Measurements from ENCODE around the gene ZNF280C. TPM values are rescaled to one million over a fixed set of nuclear protein-coding genes. Genes with fewer than 3 reads are reported as not detected.
A peak's percentile ranks its signal among the peaks of the same experiment; 100 is the strongest.

Gene ZNF280C
- total and polyA plus RNA-seq, 2 of the 13 experiments (the other 11 are each of a cell fraction or from before 2014, with no cell fraction given) = 3.0 to 3.3 TPM

DNA sequence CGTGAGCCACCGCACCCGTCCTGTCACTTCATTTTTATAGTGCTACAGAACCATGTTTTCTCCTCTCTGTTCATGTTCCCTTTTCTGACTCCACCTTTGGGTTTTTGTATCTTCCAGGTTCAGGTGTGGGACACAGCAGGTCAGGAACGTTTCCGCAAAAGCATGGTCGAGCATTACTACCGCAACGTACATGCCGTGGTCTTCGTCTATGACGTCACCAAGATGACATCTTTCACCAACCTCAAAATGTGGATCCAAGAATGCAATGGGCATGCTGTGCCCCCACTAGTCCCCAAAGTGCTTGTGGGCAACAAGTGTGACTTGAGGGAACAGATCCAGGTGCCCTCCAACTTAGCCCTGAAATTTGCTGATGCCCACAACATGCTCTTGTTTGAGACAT, 84.5 kb downstream of the ZNF280C start:
- CTCF ChIA-PET (ENCODE audit: low intra/inter-chr PET ratio, low total read pairs) = no interaction called here
- 78% methylated on average over 6 of the region's 11 CpGs for WGBS (ENCODE audit: low lambda C conversion rate)
- in situ Hi-C loops (cut with HindIII; ENCODE audit: extremely low pct_ligation_motif_present, low pct_unique_long_range_greater_than_20kb) = no loop called here

DNA sequence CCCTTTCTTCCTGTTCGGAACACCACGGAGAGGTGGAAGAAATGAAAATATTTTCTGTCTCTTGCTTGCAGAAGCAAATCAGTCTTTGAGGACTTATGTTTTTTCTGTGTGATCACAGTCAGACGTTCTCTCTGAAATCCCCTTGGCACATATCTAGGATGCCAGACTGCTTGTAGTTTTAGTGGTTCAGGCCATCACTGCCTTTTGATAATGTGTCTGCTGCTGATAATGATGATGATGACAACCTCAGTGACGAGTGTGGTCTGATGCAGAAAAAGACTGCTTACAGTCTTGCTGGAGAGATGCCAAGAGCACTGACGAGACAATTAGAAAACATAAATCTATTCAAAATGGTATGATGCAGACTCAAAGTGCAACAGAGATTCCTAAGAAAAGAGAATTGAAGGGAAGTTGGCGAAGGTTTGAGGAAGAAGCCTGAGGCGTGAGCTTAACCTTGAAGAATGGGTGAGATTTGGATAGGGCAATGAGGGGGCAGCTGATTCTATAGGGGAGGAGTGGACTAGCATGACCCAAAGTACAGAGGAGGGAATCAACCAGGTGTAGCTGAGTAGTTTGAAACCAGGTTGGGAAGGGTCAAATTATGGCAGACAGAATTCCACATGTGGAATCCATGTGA, 89.0 kb downstream of the ZNF280C start:
- no peak overlapping the region for H3K4me3 ChIP-seq (replicated peaks in 1 of 3; ENCODE audit: insufficient read depth in 1 of 3, low read depth in 2 of 3, low read length in 3 of 3)
- ATAC-seq (no peak), DNase-seq (ENCODE audit: low spot score) (no peak), FAIRE-seq (no peak)
- no peak overlapping the region for H3K9ac ChIP-seq (ENCODE audit: insufficient read depth, low read depth, low read length)
- no peaks in the 10 kb centered on the region for H3K36me3 ChIP-seq (replicated peaks in 1 of 2; ENCODE audit: control insufficient read depth in 1 of 2, insufficient read depth in 2 of 2, low read length in 2 of 2)
- CTCF ChIA-PET (ENCODE audit: low intra/inter-chr PET ratio, low total read pairs) = no interaction called here
- no peaks in the 10 kb centered on the region for H3K9me3 ChIP-seq (ENCODE audit: low read length)
- no peak overlapping the region for H3K27ac ChIP-seq (ENCODE audit: extremely low read length, insufficient read depth, low read length)
- no peaks in the 10 kb centered on the region for H3K79me2 ChIP-seq (ENCODE audit: insufficient read depth, low read length)
- no TSS peak for BruUV-seq (replicated peaks)
- H2AFZ ChIP-seq (ENCODE audit: low read length) = no peak overlapping the region
- no peak overlapping the region for H3K4me2 ChIP-seq (ENCODE audit: low read depth, low read length)
- H4K20me1 ChIP-seq (ENCODE audit: insufficient read depth, low read length) = no peaks in the 10 kb centered on the region
- intact Hi-C loops (cut with micrococcal nuclease; ENCODE audit: unreplicated experiment) = no loop called here
- 37% methylated on average over 6 of the region's 7 CpGs for WGBS (ENCODE audit: low lambda C conversion rate)
- in situ Hi-C loops (cut with HindIII; ENCODE audit: extremely low pct_ligation_motif_present, low pct_unique_long_range_greater_than_20kb) = no loop called here
- TF ChIP-seq ZNF18 (CRISPR knock-in tag; IDR thresholded peaks at IDR 0.05; ENCODE audit: insufficient replicate concordance) (no peak), CREB1 (IDR thresholded peaks at IDR 0.05) (peak; percentile 37; the same call in 1 of the 2 replicates), CREB1 (CRISPR knock-in tag; IDR thresholded peaks at IDR 0.05) (no peak)
- H3K27me3 ChIP-seq (ENCODE audit: control insufficient read depth in 1 of 2, insufficient read depth in 2 of 2, low read length in 2 of 2) = no peaks in the 10 kb centered on the region
- POLR2A ChIA-PET = no interaction called here
- H3K4me1 ChIP-seq (ENCODE audit: insufficient read depth, low read length) = no peaks in the 10 kb centered on the region; the same call in 1 of the 2 replicates

More for the DNA sequence above, 84.5 kb downstream of the ZNF280C start:
- no TSS peak for BruUV-seq (replicated peaks)
- POLR2A ChIA-PET = no interaction called here
- Histone ChIP-seq H3K79me2 (ENCODE audit: insufficient read depth, low read length) (no peaks in the 10 kb centered on the region), H3K4me2 (ENCODE audit: low read depth, low read length) (no peak overlapping the region), H3K9me3 (ENCODE audit: low read length) (no peaks in the 10 kb centered on the region), H3K36me3 (replicated peaks in 1 of 2; ENCODE audit: control insufficient read depth in 1 of 2, insufficient read depth in 2 of 2, low read length in 2 of 2) (no peaks in the 10 kb centered on the region), H3K27me3 (ENCODE audit: control insufficient read depth in 1 of 2, insufficient read depth in 2 of 2, low read length in 2 of 2) (no peaks in the 10 kb centered on the region), H3K4me1 (ENCODE audit: insufficient read depth, low read length) (no peaks in the 10 kb centered on the region), H4K20me1 (ENCODE audit: insufficient read depth, low read length) (no peaks in the 10 kb centered on the region), H3K9ac (ENCODE audit: insufficient read depth, low read depth, low read length) (no peak overlapping the region), H3K27ac (ENCODE audit: extremely low read length, insufficient read depth, low read length) (no peak overlapping the region), H2AFZ (ENCODE audit: low read length) (no peak overlapping the region), H3K4me3 (replicated peaks in 1 of 3; ENCODE audit: insufficient read depth in 1 of 3, low read depth in 2 of 3, low read length in 3 of 3) (no peak overlapping the region)
- ATAC-seq = no peak
- DNase-seq (ENCODE audit: low spot score) = no peak
- intact Hi-C loops (cut with micrococcal nuclease; ENCODE audit: unreplicated experiment) = no loop called here
- no peak for FAIRE-seq
- no peak for TF ChIP-seq SETDB1 (CRISPR knock-in tag; IDR thresholded peaks at IDR 0.05; ENCODE audit: borderline replicate concordance)
- TF ChIP-seq ATF7 (IDR thresholded peaks at IDR 0.05) = peak; percentile 39; the same call in 1 of the 2 replicates
- no peak for TF ChIP-seq ATF7 (CRISPR knock-in tag; IDR thresholded peaks at IDR 0.05)
- TF ChIP-seq ZNF484 (CRISPR knock-in tag; IDR thresholded peaks at IDR 0.05; ENCODE audit: borderline replicate concordance, low read depth) = no peak
- no peak for TF ChIP-seq ZNF24 (IDR thresholded peaks at IDR 0.05)
- peak; percentile 77 for TF ChIP-seq CREB1 (IDR thresholded peaks at IDR 0.05)
- TF ChIP-seq CREB1 (CRISPR knock-in tag; IDR thresholded peaks at IDR 0.05) = no peak
